Activated naive CD8-positive, alpha-beta T cell treated with anti-CD3 and anti-CD28 coated beads for 36 hours (primary cell): ENCODE data around the gene RSL24D1. TPM values are rescaled to one million over a fixed set of nuclear protein-coding genes. Genes with fewer than 3 reads are reported as not detected.

Experiments used
- DNase-seq: peaks from one replicate; pipeline ENCODE4 v3.0.0; 2021
- H3K27ac Mint-ChIP-seq: one replicate; pipeline ENCODE4 v1.8.0; 2022; ENCODE audit warnings: mild to moderate bottlenecking, moderate library complexity, mixed read lengths
- H3K27me3 Mint-ChIP-seq: one replicate; pipeline ENCODE4 v1.8.0; 2022; ENCODE audit warnings: mild to moderate bottlenecking, mixed read lengths
- H3K36me3 Mint-ChIP-seq: one replicate; pipeline ENCODE4 v1.8.0; 2021; ENCODE audit warnings: mild to moderate bottlenecking, mixed read lengths
- H3K4me1 Mint-ChIP-seq: one replicate; pipeline ENCODE4 v1.8.0; 2021; ENCODE audit warnings: mixed read lengths
- H3K4me3 Mint-ChIP-seq: one replicate; pipeline ENCODE4 v1.8.0; 2022; ENCODE audit warnings: mild to moderate bottlenecking, moderate library complexity, mixed read lengths
- H3K9me3 Mint-ChIP-seq: one replicate; pipeline ENCODE4 v1.8.0; 2022; ENCODE audit warnings: mixed read lengths
- total RNA-seq, 2 experiments: library from RNA; stranded (reverse); gene quantifications; one replicate each; pipeline ENCODE4 v1.2.3, GENCODE V29; 2021

Gene RSL24D1
- 100 to 1,000 TPM; 179 to 181 TPM for total RNA-seq

DNA sequence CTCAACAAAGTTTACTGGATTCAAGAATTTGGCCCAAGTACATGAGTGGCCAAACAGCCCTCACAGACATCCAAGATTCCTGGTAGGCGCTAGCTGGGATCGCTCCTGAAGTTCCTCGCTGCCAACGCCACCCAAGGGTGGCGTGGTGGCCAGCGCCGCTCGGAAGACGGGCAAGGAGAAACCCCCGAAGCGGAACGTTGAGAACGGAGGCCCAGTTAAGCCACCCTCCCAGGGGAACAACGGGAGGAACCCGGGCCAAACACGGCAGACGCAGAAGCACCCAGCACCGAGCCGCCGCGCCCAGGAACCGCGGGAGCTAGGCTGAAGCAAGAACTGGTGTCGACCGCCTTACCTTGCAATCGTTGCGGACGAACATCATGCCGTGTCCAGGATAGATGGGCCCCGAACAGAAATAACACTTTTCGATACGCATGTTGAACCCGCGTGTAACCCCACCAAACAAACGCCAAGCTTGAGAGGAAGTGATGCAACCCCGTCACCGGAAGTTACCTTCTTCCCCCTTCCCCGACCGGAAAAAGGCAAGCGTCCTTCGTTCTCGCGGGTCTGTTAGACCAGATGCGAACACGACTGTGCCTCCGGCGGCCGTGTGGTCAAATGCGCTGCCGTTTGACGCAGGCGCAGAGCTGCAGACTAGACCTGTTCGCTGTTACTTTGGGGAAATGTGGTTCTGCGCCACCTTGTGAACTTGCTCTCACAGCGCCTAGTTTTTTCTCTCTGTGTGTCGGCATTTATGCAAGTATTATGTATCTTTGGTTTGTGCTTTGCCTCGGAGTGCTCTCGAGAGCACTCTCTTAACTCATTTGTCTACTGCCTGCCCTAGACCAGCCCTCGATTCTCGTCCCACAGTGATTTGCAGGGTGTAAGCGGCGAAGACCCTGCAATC is at the start of gene RSL24D1:
Gene RSL24D1, minus strand, starts transcription at position 484 of the 904 bp plus-strand sequence. Its CDS starts 51 bp downstream, at position 433.
- H3K36me3 Mint-ChIP-seq, result peaks cover 29% of the 10 kb centered on the region
- peak; percentile 93 for DNase-seq
- H3K4me3 Mint-ChIP-seq, result no peak within 1 kb of the TSS
- H3K27ac Mint-ChIP-seq, result no peak within 1 kb of the TSS
- H3K9me3 Mint-ChIP-seq, result peaks cover 10% of the 10 kb centered on the region
- H3K4me1 Mint-ChIP-seq, result peaks cover 22% of the 10 kb centered on the region
- H3K27me3 Mint-ChIP-seq, result no peaks in the 10 kb centered on the region

- peak overlapping the region; percentile 50 for H3K27ac Mint-ChIP-seq
- peaks cover 54% of the 10 kb centered on the region for H3K4me1 Mint-ChIP-seq
- H3K4me3 Mint-ChIP-seq, result no peak overlapping the region
- peaks cover 51% of the 10 kb centered on the region for H3K36me3 Mint-ChIP-seq
- DNase-seq, result no peak
- H3K27me3 Mint-ChIP-seq, result no peaks in the 10 kb centered on the region
- no peaks in the 10 kb centered on the region for H3K9me3 Mint-ChIP-seq
Measured at GRCh38 chr15:55245059-55245458, 48.3 kb upstream of the RSL24D1 start.

DNA sequence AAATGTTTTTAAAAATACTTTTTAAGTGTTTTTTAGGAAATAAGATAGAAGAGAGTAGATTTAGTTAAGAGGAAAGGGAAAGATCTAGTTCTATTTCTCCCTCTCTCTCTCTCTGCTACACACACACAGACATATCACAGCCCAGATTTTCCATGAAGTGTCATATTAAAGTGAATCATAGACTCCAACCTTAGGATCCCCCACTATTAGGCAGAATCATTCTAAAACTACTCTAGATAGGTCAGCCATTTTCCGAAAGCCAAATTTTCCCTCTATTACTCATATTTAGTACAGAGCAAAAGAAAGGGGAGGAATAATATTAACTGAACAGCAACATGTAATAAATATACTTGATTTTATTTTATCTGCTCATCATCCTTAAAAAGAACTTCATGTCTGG is 45.1 kb upstream of the RSL24D1 start:
- H3K27me3 Mint-ChIP-seq, result no peaks in the 10 kb centered on the region
- peaks cover 46% of the 10 kb centered on the region for H3K36me3 Mint-ChIP-seq
- no peak overlapping the region for H3K4me3 Mint-ChIP-seq
- no peaks in the 10 kb centered on the region for H3K9me3 Mint-ChIP-seq
- no peak for DNase-seq
- H3K4me1 Mint-ChIP-seq, result peaks cover 64% of the 10 kb centered on the region
- peak overlapping the region; percentile 77 for H3K27ac Mint-ChIP-seq

GRCh38 chr15:55241186-55241585 is 44.4 kb upstream of the RSL24D1 start:
- Mint-ChIP-seq H3K36me3 (peaks cover 43% of the 10 kb centered on the region), H3K4me3 (no peak overlapping the region), H3K27me3 (no peaks in the 10 kb centered on the region), H3K27ac (no peak overlapping the region), H3K9me3 (no peaks in the 10 kb centered on the region), H3K4me1 (peaks cover 65% of the 10 kb centered on the region)
- no peak for DNase-seq

GRCh38 chr15:55240125-55240760 is 43.5 kb upstream of the RSL24D1 start:
- Mint-ChIP-seq H3K27me3 (no peaks in the 10 kb centered on the region), H3K27ac (peak overlapping the region; percentile 44), H3K4me3 (no peak overlapping the region), H3K4me1 (peaks cover 65% of the 10 kb centered on the region), H3K36me3 (peaks cover 47% of the 10 kb centered on the region), H3K9me3 (no peaks in the 10 kb centered on the region)
- no peak for DNase-seq

DNA sequence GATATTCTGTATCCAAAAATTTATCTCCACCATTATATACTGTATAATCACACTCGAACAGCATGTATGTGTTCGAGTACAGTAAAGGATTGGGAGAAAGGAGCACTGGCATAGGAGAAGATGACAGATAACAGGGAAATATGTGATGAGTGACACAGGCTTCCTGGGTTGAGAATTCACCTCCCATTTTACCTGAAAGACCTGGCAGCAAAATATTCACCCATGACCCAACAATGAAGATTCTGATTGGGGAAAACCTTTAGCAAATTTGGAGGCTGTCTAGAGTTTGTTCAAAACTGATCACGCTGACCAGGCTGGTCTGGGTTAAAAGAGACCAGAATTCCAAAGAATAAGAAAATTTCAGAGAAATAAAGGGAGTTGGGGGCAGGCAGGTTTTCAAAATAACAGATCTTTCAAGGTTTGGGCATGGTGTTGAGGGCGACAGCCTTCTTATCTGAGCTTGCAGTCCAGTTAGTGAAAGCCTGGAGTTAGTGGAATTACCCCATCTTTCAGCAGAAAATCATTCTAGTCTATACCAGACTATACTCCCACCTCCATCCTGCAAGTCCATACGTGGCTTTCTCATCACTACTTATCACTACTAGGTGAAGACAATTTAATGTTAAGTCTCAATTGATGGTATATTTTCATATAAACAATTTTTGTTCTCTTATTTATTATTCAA is 42.8 kb upstream of the RSL24D1 start:
- Mint-ChIP-seq H3K36me3 (peaks cover 44% of the 10 kb centered on the region), H3K27ac (peak overlapping the region; percentile 11), H3K4me3 (no peak overlapping the region), H3K27me3 (no peaks in the 10 kb centered on the region), H3K9me3 (no peaks in the 10 kb centered on the region), H3K4me1 (peaks cover 60% of the 10 kb centered on the region)
- DNase-seq, result no peak

GRCh38 chr15:55238877-55239276 is 42.1 kb upstream of the RSL24D1 start:
- H3K4me1 Mint-ChIP-seq, result peaks cover 57% of the 10 kb centered on the region
- DNase-seq, result no peak
- H3K36me3 Mint-ChIP-seq, result peaks cover 46% of the 10 kb centered on the region
- H3K27me3 Mint-ChIP-seq, result no peaks in the 10 kb centered on the region
- no peaks in the 10 kb centered on the region for H3K9me3 Mint-ChIP-seq
- H3K27ac Mint-ChIP-seq, result peak overlapping the region; percentile 78
- no peak overlapping the region for H3K4me3 Mint-ChIP-seq

GRCh38 chr15:55237219-55238130 is 40.7 kb upstream of the RSL24D1 start:
- Mint-ChIP-seq H3K36me3 (peaks cover 39% of the 10 kb centered on the region), H3K4me1 (peaks cover 46% of the 10 kb centered on the region), H3K27me3 (no peaks in the 10 kb centered on the region), H3K4me3 (no peak overlapping the region), H3K27ac (peak overlapping the region; percentile 88), H3K9me3 (no peaks in the 10 kb centered on the region)
- no peak for DNase-seq

- H3K4me3 Mint-ChIP-seq, result no peak overlapping the region
- H3K4me1 Mint-ChIP-seq, result peaks cover 37% of the 10 kb centered on the region
Measured at GRCh38 chr15:55235546-55236036, 38.9 kb upstream of the RSL24D1 start.

GRCh38 chr15:55234800-55235104 is 38.0 kb upstream of the RSL24D1 start:
- no peaks in the 10 kb centered on the region for H3K9me3 Mint-ChIP-seq
- DNase-seq, result no peak
- H3K27ac Mint-ChIP-seq, result no peak overlapping the region
- no peak overlapping the region for H3K4me3 Mint-ChIP-seq
- H3K27me3 Mint-ChIP-seq, result no peaks in the 10 kb centered on the region
- H3K4me1 Mint-ChIP-seq, result peaks cover 34% of the 10 kb centered on the region
- peaks cover 48% of the 10 kb centered on the region for H3K36me3 Mint-ChIP-seq

More at GRCh38 chr15:55235546-55236036, 38.9 kb upstream of the RSL24D1 start:
- no peak overlapping the region for H3K27ac Mint-ChIP-seq
- DNase-seq, result no peak
- no peaks in the 10 kb centered on the region for H3K27me3 Mint-ChIP-seq
- no peaks in the 10 kb centered on the region for H3K9me3 Mint-ChIP-seq
- H3K36me3 Mint-ChIP-seq, result peaks cover 48% of the 10 kb centered on the region

- Mint-ChIP-seq H3K4me1 (peaks cover 29% of the 10 kb centered on the region), H3K36me3 (peaks cover 52% of the 10 kb centered on the region), H3K4me3 (no peak overlapping the region), H3K9me3 (no peaks in the 10 kb centered on the region), H3K27me3 (no peaks in the 10 kb centered on the region), H3K27ac (no peak overlapping the region)
- DNase-seq, result no peak
Measured at GRCh38 chr15:55234104-55234799, 37.5 kb upstream of the RSL24D1 start.

DNA sequence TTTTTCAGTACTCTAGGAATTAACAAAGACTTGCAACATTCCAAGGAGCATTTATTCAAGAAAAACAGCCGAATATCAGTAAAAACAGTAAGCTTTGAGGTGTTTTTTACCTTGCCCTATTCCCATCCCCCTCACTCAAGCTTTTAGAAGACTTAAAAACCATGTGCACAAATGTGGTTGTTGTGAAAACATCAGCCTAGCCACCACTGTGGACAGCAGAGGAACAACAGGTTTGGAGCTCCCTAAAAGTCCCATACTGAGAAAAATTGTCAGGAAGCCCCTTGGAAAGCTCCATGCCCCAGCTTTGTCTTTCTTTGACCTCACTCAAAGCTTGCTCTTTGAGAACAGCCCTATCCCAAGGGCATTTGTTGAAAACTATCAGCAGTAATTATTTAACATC is 34.7 kb upstream of the RSL24D1 start:
- Mint-ChIP-seq H3K4me3 (no peak overlapping the region), H3K27me3 (no peaks in the 10 kb centered on the region), H3K4me1 (peaks cover 11% of the 10 kb centered on the region), H3K27ac (no peak overlapping the region), H3K9me3 (no peaks in the 10 kb centered on the region), H3K36me3 (peaks cover 42% of the 10 kb centered on the region)
- no peak for DNase-seq

DNA sequence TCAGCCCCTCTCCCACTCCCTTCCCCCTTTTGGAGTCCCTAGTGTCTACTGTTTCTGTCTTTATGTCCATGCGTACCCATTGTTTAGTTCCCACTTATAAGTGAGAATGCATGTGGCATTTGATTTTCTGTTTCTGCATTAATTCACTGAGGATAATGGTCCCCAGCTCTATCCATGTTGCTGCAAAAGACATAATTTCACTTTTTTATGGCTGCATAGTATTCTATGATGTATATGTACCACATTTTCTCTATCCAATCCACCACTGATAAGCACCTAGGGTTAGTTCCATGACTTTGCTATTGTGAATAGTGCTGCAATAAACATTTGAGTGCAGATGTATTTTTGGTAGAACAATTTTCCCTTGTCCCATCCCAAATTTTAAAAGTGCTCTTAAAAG is 34.2 kb upstream of the RSL24D1 start:
- no peak overlapping the region for H3K4me3 Mint-ChIP-seq
- H3K27me3 Mint-ChIP-seq, result no peaks in the 10 kb centered on the region
- H3K4me1 Mint-ChIP-seq, result peaks cover 11% of the 10 kb centered on the region
- H3K9me3 Mint-ChIP-seq, result no peaks in the 10 kb centered on the region
- no peak overlapping the region for H3K27ac Mint-ChIP-seq
- H3K36me3 Mint-ChIP-seq, result peaks cover 45% of the 10 kb centered on the region
- no peak for DNase-seq
